ENCODE results near the gene CRISP3. TPM values are rescaled to one million over a fixed set of nuclear protein-coding genes. Genes with fewer than 3 reads are reported as not detected.
A peak's percentile ranks its signal among the peaks of the same experiment; 100 is the strongest.

CRISP3 gene
- total RNA-seq, 1 experiment from 2014 or later: 0.79 TPM

- no TSS peak for BruUV-seq (replicated peaks)
- Histone ChIP-seq H3K9me3 (ENCODE audit: insufficient read depth, low read depth) (no peaks in the 10 kb centered on the region), H3K4me3 (no peak overlapping the region), H3K79me2 (ENCODE audit: low read depth) (no peaks in the 10 kb centered on the region), H2AFZ (no peak overlapping the region), H3K4me2 (no peak overlapping the region), H3K27me3 (ENCODE audit: insufficient read depth, low read depth) (no peaks in the 10 kb centered on the region), H3K9me2 (ENCODE audit: insufficient read depth) (peaks cover 4% of the 10 kb centered on the region; the same call in 1 of the 2 replicates), H3K36me3 (ENCODE audit: low read depth) (no peaks in the 10 kb centered on the region), H3K27ac (no peak overlapping the region), H3K4me1 (replicated peaks; ENCODE audit: insufficient read depth) (no peaks in the 10 kb centered on the region), H3F3A (ENCODE audit: insufficient read depth, low read depth) (no peaks in the 10 kb centered on the region), H4K20me1 (ENCODE audit: insufficient read depth) (no peaks in the 10 kb centered on the region)
- ChIA-PET CTCF (no interaction called here), POLR2A (ENCODE audit: unreplicated experiment) (no interaction called here)
- intact Hi-C loops (cut with micrococcal nuclease; ENCODE audit: unreplicated experiment): no loop called here
- TF ChIP-seq CTCF (conservative IDR thresholded peaks at IDR 0.05) (no peak), EZH2 (IDR thresholded peaks at IDR 0.05; ENCODE audit: low read depth) (no peak)
- DNase-seq: no peak
These were observed 30.9 kb upstream of the CRISP3 start for GRCh38 chr6:49775043-49775442.

DNA sequence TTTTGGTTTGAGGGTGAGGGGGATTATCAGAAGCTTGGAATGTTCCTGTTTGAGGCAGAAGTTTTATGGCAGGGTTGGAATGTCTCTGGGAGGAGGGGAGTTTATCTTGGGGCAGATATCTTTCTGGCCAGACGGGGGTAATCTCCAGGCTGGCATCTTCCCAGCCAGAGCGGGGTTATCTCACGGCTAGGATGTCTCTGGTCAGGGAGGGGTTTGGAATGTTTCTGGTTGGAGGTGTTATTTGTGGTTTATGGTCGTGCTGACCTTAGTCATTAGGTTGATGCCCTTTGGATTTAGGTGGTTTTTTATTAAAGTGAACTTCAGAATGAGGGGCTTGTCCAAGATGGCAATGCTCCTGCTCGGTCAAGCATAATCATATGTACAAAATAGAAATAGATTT is 28.1 kb upstream of the CRISP3 start:
- intact Hi-C loops (cut with micrococcal nuclease; ENCODE audit: unreplicated experiment): no loop called here
- H3K79me2 ChIP-seq (ENCODE audit: low read depth): no peaks in the 10 kb centered on the region
- H4K20me1 ChIP-seq (ENCODE audit: insufficient read depth): no peaks in the 10 kb centered on the region
- H3F3A ChIP-seq (ENCODE audit: insufficient read depth, low read depth): no peaks in the 10 kb centered on the region
- DNase-seq: peak in 1 of 2 experiments; percentile 3
- H2AFZ ChIP-seq: no peak overlapping the region
- no peaks in the 10 kb centered on the region for H3K9me3 ChIP-seq (ENCODE audit: insufficient read depth, low read depth)
- no peak overlapping the region for H3K27ac ChIP-seq
- peaks cover 4% of the 10 kb centered on the region; the same call in 1 of the 2 replicates for H3K9me2 ChIP-seq (ENCODE audit: insufficient read depth)
- no peak overlapping the region for H3K4me3 ChIP-seq
- no peaks in the 10 kb centered on the region for H3K36me3 ChIP-seq (ENCODE audit: low read depth)
- no TSS peak for BruUV-seq (replicated peaks)
- CTCF ChIA-PET: no interaction called here
- no peak overlapping the region for H3K4me2 ChIP-seq
- TF ChIP-seq EZH2 (IDR thresholded peaks at IDR 0.05; ENCODE audit: low read depth): no peak
- TF ChIP-seq CTCF (conservative IDR thresholded peaks at IDR 0.05): no peak
- no peaks in the 10 kb centered on the region for H3K4me1 ChIP-seq (replicated peaks; ENCODE audit: insufficient read depth)
- H3K27me3 ChIP-seq (ENCODE audit: insufficient read depth, low read depth): no peaks in the 10 kb centered on the region
- POLR2A ChIA-PET (ENCODE audit: unreplicated experiment): no interaction called here

DNA sequence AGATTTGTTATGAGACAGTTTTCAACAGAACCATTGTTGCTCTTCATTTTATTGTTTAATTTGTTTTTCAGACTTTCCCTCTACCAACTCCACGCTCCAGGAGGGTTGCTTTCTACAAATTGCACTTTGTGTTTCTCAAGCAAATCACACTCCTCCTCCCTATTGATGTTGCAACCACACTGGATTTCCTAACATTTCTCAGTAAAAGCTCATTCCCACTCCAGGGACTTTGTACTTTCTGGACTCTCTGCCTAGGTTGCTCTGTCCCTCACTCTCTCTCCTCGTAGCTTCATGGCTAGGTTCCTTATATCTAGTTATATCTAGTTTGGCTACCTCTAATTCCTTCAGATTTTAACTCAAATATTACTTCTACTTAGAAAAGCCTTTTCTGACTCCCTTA is 22.6 kb upstream of the CRISP3 start:
- H3K4me1 ChIP-seq (replicated peaks; ENCODE audit: insufficient read depth): no peaks in the 10 kb centered on the region
- no peak overlapping the region for H3K4me2 ChIP-seq

More for the DNA sequence above, 22.6 kb upstream of the CRISP3 start:
- no peak overlapping the region for H3K4me3 ChIP-seq
- TF ChIP-seq EZH2 (IDR thresholded peaks at IDR 0.05; ENCODE audit: low read depth): no peak
- no peak for TF ChIP-seq CTCF (conservative IDR thresholded peaks at IDR 0.05)
- H3K36me3 ChIP-seq (ENCODE audit: low read depth): no peaks in the 10 kb centered on the region
- H3K79me2 ChIP-seq (ENCODE audit: low read depth): no peaks in the 10 kb centered on the region
- H3F3A ChIP-seq (ENCODE audit: insufficient read depth, low read depth): no peaks in the 10 kb centered on the region
- no peaks in the 10 kb centered on the region for H3K9me2 ChIP-seq (ENCODE audit: insufficient read depth)
- no peaks in the 10 kb centered on the region for H3K27me3 ChIP-seq (ENCODE audit: insufficient read depth, low read depth)
- no peak overlapping the region for H3K27ac ChIP-seq
- H4K20me1 ChIP-seq (ENCODE audit: insufficient read depth): no peaks in the 10 kb centered on the region
- POLR2A ChIA-PET (ENCODE audit: unreplicated experiment): no interaction called here
- intact Hi-C loops (cut with micrococcal nuclease; ENCODE audit: unreplicated experiment): no loop called here
- no peaks in the 10 kb centered on the region for H3K9me3 ChIP-seq (ENCODE audit: insufficient read depth, low read depth)
- DNase-seq: no peak
- no peak overlapping the region for H2AFZ ChIP-seq
- no TSS peak for BruUV-seq (replicated peaks)
- CTCF ChIA-PET: no interaction called here
